Hepatocyte (in vitro differentiated cells): ENCODE measurements around the gene IAPP. TPM values are rescaled to one million over a fixed set of nuclear protein-coding genes. Genes with fewer than 3 reads are reported as not detected.
A peak's percentile ranks its signal among the peaks of the same experiment; 100 is the strongest.
"Not testable (repeated sequence)": the region's sequence is repeated elsewhere in the genome, so short reads cannot be mapped to it uniquely, and the experiment has no call there.

Experiments used
- DNase-seq: peaks from one replicate; pipeline ENCODE4 v3.0.0-alpha.2; 2016; ENCODE audit warnings: low spot score
- H2AFZ ChIP-seq: fragments of 200-600 bp; sonication (generic); 2 replicates; pipeline ENCODE4 v1.6.0; 2016; ENCODE audit warnings: antibody characterized with exemption, mild to moderate bottlenecking
- H3K27ac ChIP-seq: fragments of 200-600 bp; sonication (generic); 2 replicates; pipeline ENCODE4 v1.5.1; 2016; ENCODE audit warnings: mild to moderate bottlenecking
- H3K27me3 ChIP-seq: fragments of 200-600 bp; sonication (generic); 2 replicates; pipeline ENCODE4 v1.6.1; 2016
- H3K36me3 ChIP-seq: fragments of 200-600 bp; sonication (generic); replicated peaks from 2 replicates; pipeline ENCODE4 v1.5.1; 2016; ENCODE audit warnings: low read depth; ENCODE audit not compliant: insufficient read depth
- H3K4me1 ChIP-seq: fragments of 200-600 bp; sonication (generic); 2 replicates; pipeline ENCODE4 v1.5.1; 2016; ENCODE audit warnings: mild to moderate bottlenecking, moderate library complexity; ENCODE audit not compliant: insufficient read depth
- H3K4me2 ChIP-seq: fragments of 200-600 bp; sonication (generic); 2 replicates; pipeline ENCODE4 v1.6.0; 2016
- H3K4me3 ChIP-seq: fragments of 200-600 bp; sonication (generic); 2 replicates; pipeline ENCODE4 v1.5.1; 2016; ENCODE audit warnings: mild to moderate bottlenecking
- H3K79me2 ChIP-seq: fragments of 200-600 bp; sonication (generic); 2 replicates; pipeline ENCODE4 v1.6.0; 2017; ENCODE audit warnings: mild to moderate bottlenecking
- H3K9me2 ChIP-seq: fragments of 200-600 bp; sonication (generic); replicated peaks from 2 replicates; pipeline ENCODE4 v1.6.0; 2017; ENCODE audit warnings: mild to moderate bottlenecking; ENCODE audit not compliant: insufficient read depth
- H3K9me3 ChIP-seq: fragments of 200-600 bp; sonication (generic); 2 replicates; pipeline ENCODE4 v1.5.1; 2016; ENCODE audit warnings: low read depth, mild to moderate bottlenecking
- H4K20me1 ChIP-seq: fragments of 200-600 bp; sonication (generic); 2 replicates; pipeline ENCODE4 v1.6.0; 2016; ENCODE audit warnings: mild to moderate bottlenecking; ENCODE audit not compliant: insufficient read depth, poor library complexity, severe bottlenecking
- CTCF ChIP-seq: fragments of 200-600 bp; sonication (generic); IDR thresholded peaks from 2 replicates; pipeline ENCODE4 v1.5.1; 2016; ENCODE audit warnings: antibody characterized with exemption, mild to moderate bottlenecking; ENCODE audit not compliant: poor library complexity
- EZH2 ChIP-seq: fragments of 200-600 bp; sonication (generic); IDR thresholded peaks from 2 replicates; pipeline ENCODE4 v1.6.1; 2016; ENCODE audit warnings: antibody characterized with exemption, mild to moderate bottlenecking, borderline replicate concordance
- EZH2phosphoT487 ChIP-seq: fragments of 200-600 bp; sonication (generic); IDR thresholded peaks from one replicate; pipeline ENCODE4 v1.6.1; 2018; ENCODE audit warnings: antibody characterized with exemption, mild to moderate bottlenecking, low read depth, moderate library complexity; ENCODE audit not compliant: unreplicated experiment, severe bottlenecking
- WGBS: methylation state at CpG from one replicate; pipeline ENCODE4 v1.1.6; 2016; ENCODE audit warnings: low lambda C conversion rate; ENCODE audit errors: missing lambda C conversion rate; 5-methylcytosine and 5-hydroxymethylcytosine counted together
- polyA plus RNA-seq: library from polyadenylated mRNA; unstranded; fragments of >200 nt; fragmentation: Nextera tagmentation; extraction: Ambion mirVana; gene quantifications from 2 replicates; pipeline ENCODE4 v1.2.1, GENCODE V29; 2016
- total RNA-seq: library from RNA; depleted of rRNA; stranded (reverse); fragments of >200 nt; gene quantifications from 2 replicates; pipeline ENCODE4 v1.2.3, GENCODE V29; 2014

Gene IAPP
- total and polyA plus RNA-seq, 2 experiments from 2014 or later, result not detected

- no peaks in the 10 kb centered on the region for H3K9me3 ChIP-seq
- DNase-seq, result no peak
- H3K27me3 ChIP-seq, result no peaks in the 10 kb centered on the region
- TF ChIP-seq CTCF, result no peak
- TF ChIP-seq EZH2, result no peak
- no peak for TF ChIP-seq EZH2phosphoT487
- no peaks in the 10 kb centered on the region for H3K9me2 ChIP-seq
- H3K4me2 ChIP-seq, result no peak overlapping the region
- 50% methylated on average over 1 of the region's 1 CpG for WGBS
- no peak overlapping the region for H2AFZ ChIP-seq
- H3K79me2 ChIP-seq, result no peaks in the 10 kb centered on the region
- H3K27ac ChIP-seq, result no peak overlapping the region
- H4K20me1 ChIP-seq, result no peaks in the 10 kb centered on the region
- H3K4me1 ChIP-seq, result no peaks in the 10 kb centered on the region
- H3K4me3 ChIP-seq, result no peak overlapping the region
- H3K36me3 ChIP-seq, result no peaks in the 10 kb centered on the region
These were observed 19.7 kb downstream of the IAPP start for GRCh38 chr12:21392384-21392783.

DNA sequence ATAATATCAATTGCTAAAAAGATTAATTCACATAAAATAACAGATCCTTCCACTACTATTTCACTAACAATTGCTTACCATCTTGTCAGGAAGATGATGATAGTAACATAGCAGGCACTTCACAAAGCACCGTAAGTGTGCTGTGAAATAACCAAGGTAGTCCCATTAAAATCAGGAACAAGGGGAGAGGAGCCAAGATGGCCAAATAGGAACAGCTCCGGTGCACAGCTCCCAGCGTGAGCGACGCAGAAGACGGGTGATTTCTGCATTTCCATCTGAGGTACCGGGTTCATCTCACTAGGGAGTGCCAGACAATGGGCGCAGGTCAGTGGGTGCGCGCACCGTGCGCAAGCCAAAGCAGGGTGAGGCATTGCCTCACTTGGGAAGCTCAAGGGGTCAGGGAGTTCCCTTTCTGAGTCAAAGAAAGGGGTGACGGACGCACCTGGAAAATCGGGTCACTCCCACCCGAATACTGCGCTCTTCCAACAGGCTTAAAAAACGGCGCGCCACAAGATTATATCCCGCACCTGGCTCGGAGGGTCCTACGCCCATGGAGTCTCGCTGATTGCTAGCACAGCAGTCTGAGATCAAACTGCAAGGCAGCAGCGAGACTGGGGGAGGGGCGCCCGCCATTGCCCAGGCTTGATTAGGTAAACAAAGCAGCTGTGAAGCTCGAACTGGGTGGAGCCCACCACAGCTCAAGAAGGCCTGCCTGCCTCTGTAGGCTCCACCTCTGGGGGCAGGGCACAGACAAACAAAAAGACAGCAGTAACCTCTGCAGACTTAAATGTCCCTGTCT, 22.3 kb downstream of the IAPP start:
- not testable (repeated sequence) for H3K27me3 ChIP-seq, H3K9me2 ChIP-seq, H3K36me3 ChIP-seq, H2AFZ ChIP-seq, H3K27ac ChIP-seq, H3K79me2 ChIP-seq, H3K4me1 ChIP-seq, DNase-seq, H3K9me3 ChIP-seq, H4K20me1 ChIP-seq
- Histone ChIP-seq H3K4me3 (peak overlapping the region; percentile 10), H3K4me2 (peak overlapping the region; percentile 62)
- 67% methylated on average over 24 of the region's 28 CpGs for WGBS

DNA sequence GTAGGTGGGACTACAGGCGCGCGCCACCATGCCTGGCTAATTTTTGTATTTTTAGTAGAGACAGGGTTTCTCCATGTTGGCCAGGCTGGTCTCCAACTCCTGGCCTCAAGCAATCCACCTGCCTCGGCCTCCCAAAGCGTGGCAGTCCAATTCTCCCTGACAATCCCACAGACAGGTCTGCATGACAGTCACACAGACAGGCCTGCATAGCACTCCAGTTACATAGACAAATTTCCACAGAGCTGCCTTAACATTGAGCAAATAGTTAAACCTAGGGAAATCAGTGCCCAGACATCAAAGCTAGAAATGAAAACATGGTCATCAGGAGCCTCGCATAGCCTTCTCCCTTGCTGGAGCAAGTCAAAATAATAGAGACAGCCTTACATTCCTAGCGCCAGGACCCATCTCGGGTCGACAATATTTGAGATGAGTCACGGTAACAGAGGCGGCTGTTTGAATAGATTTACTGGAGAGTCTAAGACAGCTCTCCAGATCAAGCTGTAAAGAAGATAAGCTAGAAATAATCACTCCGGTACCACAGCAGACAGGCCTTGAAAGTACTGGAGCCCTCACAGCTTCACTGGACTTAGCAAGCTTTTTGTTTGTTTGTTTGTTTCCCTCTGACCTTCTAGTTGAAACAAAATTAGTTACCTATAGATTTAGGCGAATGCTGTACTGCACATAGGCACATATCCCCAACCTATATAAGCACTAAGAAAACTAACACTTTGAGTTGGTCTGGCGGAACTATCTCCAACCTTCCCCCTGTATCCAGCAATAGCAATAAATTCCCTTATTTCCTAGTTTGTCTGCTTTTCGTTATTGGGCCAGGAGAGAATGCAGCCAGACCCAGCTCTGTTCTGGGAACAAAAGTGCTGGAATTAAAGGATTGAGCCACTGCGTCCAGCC, 40.9 kb downstream of the IAPP start:
- Histone ChIP-seq H3K9me2 (no peaks in the 10 kb centered on the region), H4K20me1 (no peaks in the 10 kb centered on the region), H3K4me2 (no peak overlapping the region), H3K27me3 (no peaks in the 10 kb centered on the region), H3K4me1 (no peaks in the 10 kb centered on the region), H3K9me3 (no peaks in the 10 kb centered on the region), H3K79me2 (no peaks in the 10 kb centered on the region), H3K4me3 (no peak overlapping the region), H3K36me3 (no peaks in the 10 kb centered on the region), H3K27ac (no peak overlapping the region), H2AFZ (no peak overlapping the region)
- DNase-seq, result peak; percentile 35
- WGBS, result 50% methylated on average over 16 of the region's 16 CpGs
- TF ChIP-seq CTCF (no peak), EZH2 (no peak), EZH2phosphoT487 (no peak)

- Histone ChIP-seq H3K9me3 (no peaks in the 10 kb centered on the region), H4K20me1 (no peaks in the 10 kb centered on the region), H3K27me3 (no peaks in the 10 kb centered on the region), H3K27ac (no peak overlapping the region), H3K4me3 (no peak overlapping the region), H3K36me3 (no peaks in the 10 kb centered on the region), H3K4me2 (no peak overlapping the region), H3K4me1 (no peaks in the 10 kb centered on the region), H2AFZ (no peak overlapping the region), H3K79me2 (no peaks in the 10 kb centered on the region), H3K9me2 (no peaks in the 10 kb centered on the region)
- WGBS, result 44% methylated on average over 4 of the region's 4 CpGs
- no peak for DNase-seq
- no peak for TF ChIP-seq CTCF
- no peak for TF ChIP-seq EZH2
- no peak for TF ChIP-seq EZH2phosphoT487
These were observed 43.9 kb downstream of the IAPP start for GRCh38 chr12:21416511-21417121.

- not testable (repeated sequence) for H3K4me3 ChIP-seq, H2AFZ ChIP-seq, H3K36me3 ChIP-seq, H3K9me3 ChIP-seq, H3K27ac ChIP-seq, DNase-seq, H3K4me1 ChIP-seq, H3K4me2 ChIP-seq, H3K9me2 ChIP-seq, H3K27me3 ChIP-seq, H4K20me1 ChIP-seq, H3K79me2 ChIP-seq
- 85% methylated on average over 5 of the region's 5 CpGs for WGBS
These were observed 45.7 kb downstream of the IAPP start for GRCh38 chr12:21418398-21418797.
